GM19193 (cell line): ENCODE results near the gene TRAPPC6A.

ENCODE experiments used
- POLR2A ChIP-seq: IDR thresholded peaks from 4 replicates; pipeline ENCODE4 v1.6.1; 2011; ENCODE audit not compliant: insufficient read depth, insufficient read length; ENCODE audit errors: extremely low read depth

The TRAPPC6A gene

DNA sequence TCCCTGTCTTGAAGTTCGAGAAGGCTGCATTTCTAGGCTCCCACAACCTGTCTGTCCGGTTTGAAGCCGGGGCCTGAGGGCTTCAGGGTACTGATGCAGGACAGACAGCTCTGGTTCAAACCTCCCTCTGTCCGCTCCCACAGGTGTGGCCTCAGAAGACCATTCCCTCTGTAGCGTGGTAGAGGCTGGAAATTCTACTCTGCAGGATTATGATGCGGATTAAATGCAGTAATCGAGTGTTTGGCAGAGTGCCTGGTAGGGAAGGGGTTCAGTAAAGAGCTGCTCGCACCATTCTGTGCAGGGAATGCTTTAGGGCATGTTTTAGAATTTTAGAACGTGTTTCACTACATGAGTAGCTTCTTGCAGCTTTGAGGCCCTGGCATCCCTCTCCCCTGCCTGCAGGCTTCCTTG lies 54.6 kb downstream of the TRAPPC6A start:
- TF ChIP-seq POLR2A, result no peak

DNA sequence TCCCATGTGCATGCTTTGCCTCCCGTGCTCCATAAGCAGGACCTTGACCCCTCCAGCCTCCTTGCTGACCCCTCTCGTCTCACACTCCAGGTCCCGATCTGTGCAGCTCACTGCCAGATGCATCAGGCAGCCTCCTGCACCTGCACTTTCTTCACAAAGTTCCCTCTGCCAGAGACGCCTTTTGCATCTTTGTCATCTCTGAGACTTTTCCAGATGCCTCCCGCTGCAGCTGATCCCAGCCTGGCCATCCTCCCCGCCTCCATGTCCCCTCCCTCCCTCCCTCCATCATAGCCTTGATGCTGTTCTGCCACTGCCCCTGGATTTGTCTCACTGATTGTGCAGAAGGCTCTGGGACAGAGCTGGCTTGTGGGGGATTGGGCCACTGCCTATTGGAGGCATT lies 55.2 kb downstream of the TRAPPC6A start:
- TF ChIP-seq POLR2A, result no peak

DNA sequence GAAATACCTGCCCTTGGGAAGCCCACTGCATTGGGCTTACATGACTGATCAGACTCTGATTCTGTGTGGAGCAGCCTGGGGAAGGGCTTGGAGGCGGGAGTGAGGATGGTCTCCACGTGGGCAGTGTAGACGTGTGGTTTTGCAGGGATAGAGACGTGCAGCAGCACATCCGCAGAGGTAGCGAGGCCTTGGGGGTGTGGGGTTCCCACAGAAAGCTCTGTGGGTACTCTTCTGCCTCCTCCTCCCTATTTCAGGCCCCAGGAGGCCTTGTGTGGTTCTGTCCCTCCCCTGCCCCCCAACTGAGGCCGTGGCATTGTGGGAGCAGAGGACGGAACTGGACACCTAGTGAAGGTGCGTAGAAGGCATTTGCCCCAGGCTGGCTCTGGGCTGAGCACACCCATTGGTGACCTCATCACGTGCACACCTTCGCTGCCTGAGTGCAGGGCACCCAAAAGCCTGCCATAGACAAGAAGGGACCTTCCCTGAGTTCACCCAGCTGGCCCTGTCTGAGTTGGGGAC lies 56.2 kb downstream of the TRAPPC6A start:
- TF ChIP-seq POLR2A, result no peak

DNA sequence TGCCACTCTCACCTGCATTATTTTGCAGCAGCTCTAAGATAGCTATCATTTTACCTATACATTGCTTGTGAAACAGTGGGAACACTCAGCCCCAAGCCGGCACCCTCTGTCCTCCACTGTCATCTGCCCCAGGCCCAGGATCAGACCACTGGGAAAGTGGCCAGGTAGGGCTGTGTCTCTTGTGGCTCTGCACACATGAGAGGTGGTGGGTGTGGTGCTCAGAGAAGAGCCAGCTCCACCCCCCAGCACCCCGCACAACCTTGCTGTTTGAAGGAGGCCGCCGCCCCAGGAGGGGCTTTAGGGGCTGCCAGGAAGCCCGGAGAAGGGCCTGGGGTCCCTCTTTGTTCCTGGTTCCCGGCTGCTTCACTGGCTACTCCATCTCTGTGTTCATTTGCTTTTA lies 58.5 kb downstream of the TRAPPC6A start:
- TF ChIP-seq POLR2A, result no peak

DNA sequence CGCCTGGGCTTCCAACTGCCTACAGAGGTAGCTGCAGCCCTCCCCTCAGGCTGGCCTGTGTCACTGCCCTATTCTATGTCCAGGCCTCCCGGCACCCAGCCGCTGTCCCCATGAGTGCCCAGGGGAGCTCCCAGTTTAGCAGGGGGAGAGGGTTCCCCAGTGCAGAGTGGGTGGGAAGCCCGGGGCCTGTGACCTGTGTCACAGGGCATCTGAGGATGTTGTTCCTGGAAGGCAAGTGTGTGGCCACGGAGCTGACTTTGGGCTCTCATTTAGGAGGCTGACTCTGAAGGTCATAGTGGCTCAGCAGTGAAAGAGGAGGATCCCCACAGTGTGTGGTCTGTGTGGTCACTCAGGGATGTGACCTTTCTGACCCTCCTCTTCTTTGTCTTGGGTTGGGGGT lies 59.9 kb downstream of the TRAPPC6A start:
- TF ChIP-seq POLR2A, result no peak

DNA sequence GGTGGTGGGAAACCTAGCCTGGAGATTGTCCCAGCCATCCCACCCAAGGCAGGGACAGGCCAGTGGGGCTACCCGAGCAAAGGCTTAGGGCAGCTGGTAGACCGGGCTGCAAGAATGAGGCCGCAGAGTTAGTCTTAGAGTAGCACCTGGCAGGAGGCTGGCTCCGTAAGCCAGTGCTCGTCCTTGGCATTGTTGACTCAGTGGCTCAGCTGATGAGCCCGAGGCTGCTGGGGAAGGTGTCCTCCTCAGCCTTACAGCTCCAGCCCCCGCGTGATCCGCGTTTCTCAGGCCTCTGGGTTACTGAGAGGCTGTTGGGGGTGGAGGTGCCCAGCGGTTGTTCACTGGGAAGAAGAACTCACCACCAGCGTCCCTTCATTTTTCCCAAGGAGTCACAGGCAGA lies 60.4 kb downstream of the TRAPPC6A start:
- TF ChIP-seq POLR2A, result no peak

DNA sequence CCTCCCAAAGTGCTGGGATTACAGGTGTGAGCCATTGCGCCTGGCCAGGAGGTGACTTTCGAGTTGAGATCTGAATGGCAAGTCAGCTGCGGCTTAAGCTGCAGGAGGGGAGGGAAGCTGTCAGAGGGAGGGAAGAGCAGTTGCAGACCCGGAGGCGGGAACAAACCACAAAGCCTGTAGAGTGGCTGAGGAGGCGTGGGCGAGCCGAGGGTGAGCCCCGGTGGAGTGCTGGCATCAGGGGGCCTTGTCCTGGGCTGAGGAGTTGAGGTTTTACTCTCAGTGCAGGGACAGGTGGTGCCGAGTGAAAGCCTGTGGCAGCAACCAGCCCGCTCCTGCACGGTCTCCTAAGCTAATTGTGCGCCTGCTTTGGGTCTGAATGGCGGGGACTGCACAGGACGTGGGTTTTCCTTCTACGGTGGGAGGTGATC lies 60.9 kb downstream of the TRAPPC6A start:
- no peak for TF ChIP-seq POLR2A

DNA sequence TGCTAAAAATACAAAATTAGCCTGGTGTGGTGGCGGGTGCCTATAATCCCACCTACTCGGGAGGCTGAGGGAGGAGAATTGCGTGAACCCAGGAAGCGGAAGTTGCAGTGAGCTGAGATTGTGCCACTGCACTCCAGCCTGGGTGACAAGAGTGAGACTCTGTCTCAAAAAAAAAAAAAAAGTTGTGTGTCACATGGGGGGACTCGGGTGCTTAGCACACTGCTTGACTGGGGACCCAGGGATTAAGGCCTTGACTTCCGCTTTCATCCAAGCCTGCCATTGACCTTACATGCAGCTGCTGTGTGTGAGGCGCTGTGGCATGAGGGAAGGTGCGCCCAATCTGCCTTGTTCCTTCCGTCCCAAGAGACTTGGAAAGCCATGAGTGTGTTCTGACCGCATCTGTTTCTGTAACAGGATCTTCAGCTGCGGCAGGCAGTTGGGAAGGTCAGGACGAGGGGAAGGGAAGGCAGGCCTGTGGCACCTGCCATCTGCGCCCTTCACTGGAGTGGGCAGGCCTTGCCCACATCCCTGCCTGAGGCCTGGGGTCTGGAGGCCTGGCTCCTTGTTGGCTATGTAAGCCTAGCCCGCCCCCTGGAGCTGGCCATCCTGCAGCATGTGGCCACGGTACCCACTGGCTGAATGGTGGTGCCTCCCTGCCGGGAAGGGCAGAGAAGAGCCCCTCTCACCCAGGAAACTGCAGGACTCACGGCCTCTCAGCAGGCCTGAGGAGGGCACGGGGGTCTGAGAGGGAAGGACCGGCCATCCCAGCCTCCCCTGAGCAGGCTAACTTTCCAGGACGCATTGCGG lies 62.0 kb downstream of the TRAPPC6A start:
- no peak for TF ChIP-seq POLR2A

DNA sequence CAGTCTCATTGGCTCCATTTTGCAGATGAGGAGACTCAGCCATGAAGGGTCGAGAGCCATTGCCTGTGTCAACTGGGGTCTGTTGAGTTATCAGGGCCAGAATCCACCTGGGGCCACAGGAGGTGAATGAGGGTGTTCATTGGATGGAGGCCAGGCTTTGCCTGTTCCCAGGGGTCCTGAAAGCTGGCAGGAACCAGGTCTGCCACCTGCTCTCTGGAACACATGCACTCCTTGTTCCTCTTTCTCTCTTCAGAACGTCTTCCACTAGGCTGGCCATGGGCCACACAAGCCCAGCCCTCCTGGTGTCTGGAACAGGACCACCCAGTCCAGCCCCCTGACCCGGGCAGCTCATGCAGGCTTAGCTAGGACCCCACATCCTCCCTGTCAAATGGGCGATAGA lies 63.9 kb downstream of the TRAPPC6A start:
- no peak for TF ChIP-seq POLR2A

DNA sequence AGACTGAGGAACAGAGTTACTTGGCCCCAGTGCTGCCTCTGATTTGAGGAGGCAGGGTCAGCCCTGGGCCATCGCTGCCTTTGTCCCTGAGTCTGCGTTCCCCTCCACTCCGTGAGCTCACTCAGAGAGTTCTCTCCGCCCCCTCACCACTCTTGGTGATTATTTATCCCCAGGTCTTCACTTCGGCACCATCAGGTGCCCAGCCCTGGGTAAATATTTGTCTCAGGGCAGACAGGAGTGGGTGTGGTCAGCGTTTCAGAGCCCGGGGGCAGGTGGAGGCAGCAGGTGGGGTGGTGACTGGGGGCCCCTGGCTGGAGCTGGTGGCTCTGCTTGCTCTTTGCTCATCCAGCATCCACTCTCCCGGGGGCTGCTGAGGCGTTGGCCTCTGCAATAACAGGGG lies 64.4 kb downstream of the TRAPPC6A start:
- TF ChIP-seq POLR2A, result no peak
